B cell (primary cell): ENCODE results near the gene SYNGR3.

Source experiments
- CTCF ChIP-seq: fragments of 200-600 bp; IDR thresholded peaks from one replicate; pipeline ENCODE4 v1.8.0; 2022; ENCODE audit warnings: antibody characterized with exemption, mild to moderate bottlenecking
- EZH2 ChIP-seq: IDR thresholded peaks from 2 replicates; pipeline ENCODE4 v1.6.1; 2012; ENCODE audit warnings: borderline replicate concordance, low read depth, mild to moderate bottlenecking, moderate library complexity, low read length; ENCODE audit not compliant: insufficient read depth, poor library complexity, severe bottlenecking

DNA sequence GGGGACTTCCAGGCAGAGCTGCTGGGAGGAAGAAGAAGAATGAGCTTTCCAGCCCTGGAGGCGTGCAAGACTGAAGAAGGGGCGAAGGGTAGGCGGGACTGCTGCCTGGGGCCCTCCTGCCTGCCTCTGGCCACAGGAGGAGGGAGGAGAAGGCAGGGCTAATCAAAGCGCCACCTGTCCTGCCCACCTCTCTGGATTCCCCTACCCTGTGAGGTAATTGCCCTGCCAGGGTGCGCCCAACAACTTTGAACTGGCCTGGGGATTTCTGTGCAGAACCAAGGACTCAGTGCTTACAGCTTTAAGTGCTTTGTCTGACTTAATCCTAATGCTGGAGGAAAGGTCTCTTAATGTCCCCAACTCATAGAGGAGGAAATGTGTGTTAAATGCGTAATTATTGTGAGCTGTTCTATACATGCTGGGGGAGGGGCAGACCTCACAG is 8.4 kb upstream of the SYNGR3 start, which contains the start of gene NOXO1:
- TF ChIP-seq CTCF (no peak), EZH2 (no peak)
